Upper lobe of left lung (tissue), 4 donors: ENCODE results near the gene TXNIP.

Experiments used
- CTCF ChIP-seq, 6 experiments: fragments of 450-650 bp in 4 of 6; fragments of 200-600 bp in 2 of 6; sonication (generic) in 2 of 6; IDR thresholded peaks; one replicate each; pipeline ENCODE4 v1.5.1; 2016 to 2019; ENCODE audit warnings: antibody characterized with exemption in 6 of 6
- POLR2A ChIP-seq, 4 donors: fragments of 450-650 bp; IDR thresholded peaks; one replicate each; pipeline ENCODE4 v1.5.1; 2016 to 2017; ENCODE audit warnings: antibody characterized with exemption in 4 of 4, mild to moderate bottlenecking in 2 of 4
- POLR2AphosphoS5 ChIP-seq, 2 donors: sonication (generic); formaldehyde crosslinking; IDR thresholded peaks; one replicate each; pipeline ENCODE4 v1.5.1; 2017; ENCODE audit warnings: antibody characterized with exemption in 2 of 2

GRCh38 chr1:145956781-145957442 is 39.5 kb downstream of the TXNIP start:
- TF ChIP-seq CTCF (IDR thresholded peaks at IDR 0.05): no peak
- peak in 1 of 4 donors; percentile 23 for TF ChIP-seq POLR2A (IDR thresholded peaks at IDR 0.05)
- TF ChIP-seq POLR2AphosphoS5 (IDR thresholded peaks at IDR 0.05): no peak
